Measurements from ENCODE around the gene RAD1.
A peak's percentile ranks its signal among the peaks of the same experiment; 100 is the strongest.

Gene RAD1

GRCh38 chr5:34899066-34899465 lies 16.2 kb downstream of the RAD1 start:
- TF ChIP-seq, protein P1, sequence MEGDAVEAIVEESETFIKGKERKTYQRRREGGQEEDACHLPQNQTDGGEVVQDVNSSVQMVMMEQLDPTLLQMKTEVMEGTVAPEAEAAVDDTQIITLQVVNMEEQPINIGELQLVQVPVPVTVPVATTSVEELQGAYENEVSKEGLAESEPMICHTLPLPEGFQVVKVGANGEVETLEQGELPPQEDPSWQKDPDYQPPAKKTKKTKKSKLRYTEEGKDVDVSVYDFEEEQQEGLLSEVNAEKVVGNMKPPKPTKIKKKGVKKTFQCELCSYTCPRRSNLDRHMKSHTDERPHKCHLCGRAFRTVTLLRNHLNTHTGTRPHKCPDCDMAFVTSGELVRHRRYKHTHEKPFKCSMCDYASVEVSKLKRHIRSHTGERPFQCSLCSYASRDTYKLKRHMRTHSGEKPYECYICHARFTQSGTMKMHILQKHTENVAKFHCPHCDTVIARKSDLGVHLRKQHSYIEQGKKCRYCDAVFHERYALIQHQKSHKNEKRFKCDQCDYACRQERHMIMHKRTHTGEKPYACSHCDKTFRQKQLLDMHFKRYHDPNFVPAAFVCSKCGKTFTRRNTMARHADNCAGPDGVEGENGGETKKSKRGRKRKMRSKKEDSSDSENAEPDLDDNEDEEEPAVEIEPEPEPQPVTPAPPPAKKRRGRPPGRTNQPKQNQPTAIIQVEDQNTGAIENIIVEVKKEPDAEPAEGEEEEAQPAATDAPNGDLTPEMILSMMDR (IDR thresholded peaks at IDR 0.05): no peak
- H3K4me3 ChIP-seq: no peak overlapping the region
- H3K27ac ChIP-seq: no peak overlapping the region
- DNase-seq (ENCODE audit: low spot score): no peak

DNA sequence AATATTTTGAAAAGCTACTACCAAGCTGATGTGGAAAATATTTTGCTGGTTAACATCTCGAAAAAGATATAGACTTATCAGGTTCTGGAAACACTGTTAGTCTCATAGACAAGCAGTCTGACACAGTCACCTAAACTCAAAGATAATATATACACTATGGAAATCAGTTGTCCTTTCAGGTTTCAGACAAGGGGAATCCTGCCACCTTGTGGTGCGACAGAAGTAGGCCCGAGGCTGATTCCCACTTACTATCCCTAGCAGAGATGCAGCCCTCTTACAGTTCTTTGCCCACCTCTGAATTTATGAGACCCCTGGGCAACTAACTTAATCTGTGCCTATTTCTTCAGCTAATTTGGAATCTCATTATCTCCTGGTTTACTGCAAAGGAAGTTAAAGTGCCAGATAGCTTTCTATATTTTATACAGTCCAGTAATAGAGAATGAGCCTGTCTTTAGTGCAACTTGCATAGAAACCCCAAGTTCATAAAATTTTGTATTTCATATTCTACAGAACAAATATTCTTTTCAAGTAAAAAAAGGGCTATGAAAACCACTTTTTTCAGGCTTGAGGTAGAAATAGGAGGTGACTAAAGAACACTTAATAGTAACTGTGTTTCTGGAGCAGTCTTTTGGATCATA lies 16.9 kb downstream of the RAD1 start:
- TF ChIP-seq, protein P1 (IDR thresholded peaks at IDR 0.05): peak; percentile 84

GRCh38 chr5:34897646-34898045 lies 17.7 kb downstream of the RAD1 start:
- no peak overlapping the region for H3K4me3 ChIP-seq
- no peak overlapping the region for H3K27ac ChIP-seq
- no peak for DNase-seq (ENCODE audit: low spot score)
- TF ChIP-seq, protein P1 (IDR thresholded peaks at IDR 0.05): no peak

More for the DNA sequence above, 16.9 kb downstream of the RAD1 start:
- Histone ChIP-seq H3K27ac (no peak overlapping the region), H3K4me3 (no peak overlapping the region)
- DNase-seq (ENCODE audit: low spot score): no peak

- no peak overlapping the region for H3K4me3 ChIP-seq
- H3K27ac ChIP-seq: no peak overlapping the region
- DNase-seq (ENCODE audit: low spot score): no peak
- TF ChIP-seq, protein P1 (IDR thresholded peaks at IDR 0.05): no peak
Measured at GRCh38 chr5:34895641-34896419, 19.5 kb downstream of the RAD1 start.

DNA sequence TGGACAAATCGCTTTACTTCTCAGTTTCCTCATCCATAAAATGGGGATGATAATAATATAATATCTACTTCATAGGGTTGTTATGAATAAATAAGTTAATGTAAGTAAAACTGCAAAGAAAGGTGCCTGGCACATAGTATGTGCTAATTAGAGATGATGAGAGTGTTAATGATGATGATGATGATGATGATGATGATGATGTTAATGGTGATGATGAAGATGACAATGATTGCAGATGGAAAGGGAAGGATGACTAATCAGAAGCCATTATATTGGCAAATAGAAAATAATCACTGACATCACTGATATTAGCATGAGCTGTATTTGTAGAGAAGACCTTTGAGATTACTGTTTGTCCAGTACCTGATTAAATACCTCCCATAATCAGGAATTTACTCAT lies 20.6 kb downstream of the RAD1 start:
- H3K4me3 ChIP-seq: no peak overlapping the region
- no peak overlapping the region for H3K27ac ChIP-seq
- DNase-seq (ENCODE audit: low spot score): no peak
- TF ChIP-seq, protein P1 (IDR thresholded peaks at IDR 0.05): no peak

DNA sequence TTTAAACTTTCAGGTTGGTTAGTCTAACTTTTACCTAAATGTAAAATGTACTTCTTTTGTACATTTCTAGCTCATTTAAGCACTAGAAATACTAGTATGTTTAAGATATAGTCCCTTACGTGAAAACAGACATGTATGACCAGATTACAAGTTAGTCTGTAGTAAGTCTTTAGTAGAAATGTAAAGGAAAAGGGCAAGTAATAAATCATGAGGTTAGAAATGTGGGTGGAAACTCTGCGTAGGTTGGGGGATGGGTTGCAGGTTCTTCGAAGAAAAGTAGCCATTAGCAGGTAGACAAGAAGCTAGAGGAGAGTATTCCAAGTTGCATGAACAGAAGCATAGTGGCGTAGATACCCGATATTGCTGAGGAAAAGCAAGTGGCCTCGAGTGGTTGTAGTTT lies 22.9 kb downstream of the RAD1 start:
- TF ChIP-seq, protein P1 (IDR thresholded peaks at IDR 0.05): no peak
- no peak for DNase-seq (ENCODE audit: low spot score)
- H3K27ac ChIP-seq: no peak overlapping the region
- H3K4me3 ChIP-seq: no peak overlapping the region

- TF ChIP-seq, protein P1 (IDR thresholded peaks at IDR 0.05): no peak
- H3K4me3 ChIP-seq: no peak overlapping the region
- no peak for DNase-seq (ENCODE audit: low spot score)
- H3K27ac ChIP-seq: no peak overlapping the region
Measured at GRCh38 chr5:34891981-34892380, 23.3 kb downstream of the RAD1 start.

Data from coronary artery (tissue), 2 donors.